Esophagus muscularis mucosa (tissue), 4 donors: ENCODE results near the gene TBC1D9B. TPM values are rescaled to one million over a fixed set of nuclear protein-coding genes. Genes with fewer than 3 reads are reported as not detected.

Experiments used
- DNase-seq: peaks from one replicate; pipeline ENCODE4 v3.0.0-alpha.2; 2017; ENCODE audit errors: extremely low spot score
- H3K27ac ChIP-seq, 4 donors: fragments of 200-600 bp; sonication (generic); replicated peaks in 1 of 4; 1 replicate in 3 of 4; 2 replicates in 1 of 4; pipeline ENCODE4 v1.5.1; 2016 to 2019; ENCODE audit warnings: mild to moderate bottlenecking in 1 of 4
- H3K27me3 ChIP-seq, 4 donors: fragments of 200-600 bp; sonication (generic); one replicate each; pipeline versions ENCODE4 v1.5.1 to v1.6.0; 2016 to 2019
- H3K36me3 ChIP-seq, 4 donors: fragments of 200-600 bp; sonication (generic); one replicate each; pipeline ENCODE4 v1.5.1; 2016 to 2019
- H3K4me1 ChIP-seq, 4 donors: fragments of 200-600 bp; sonication (generic); one replicate each; pipeline ENCODE4 v1.5.1; 2016 to 2019
- H3K4me3 ChIP-seq, 4 donors: fragments of 200-600 bp; sonication (generic); 1 replicate in 2 of 4; 2 replicates in 2 of 4; pipeline ENCODE4 v1.5.1; 2016 to 2019; ENCODE audit warnings: mild to moderate bottlenecking in 4 of 4, moderate library complexity in 1 of 4
- H3K9me3 ChIP-seq, 4 donors: fragments of 200-600 bp; sonication (generic); 1 replicate in 3 of 4; 2 replicates in 1 of 4; pipeline ENCODE4 v1.5.1; 2016 to 2019
- CTCF ChIP-seq, 3 experiments: fragments of 200-600 bp in 2 of 3; fragments of 450-650 bp in 1 of 3; sonication (generic) in 2 of 3; IDR thresholded peaks; one replicate each; pipeline ENCODE4 v1.5.1; 2017 to 2019; ENCODE audit warnings: antibody characterized with exemption in 3 of 3, mild to moderate bottlenecking in 2 of 3, moderate library complexity in 1 of 3
- EP300 ChIP-seq: sonication (generic); formaldehyde crosslinking; IDR thresholded peaks from one replicate; pipeline ENCODE4 v1.6.1; 2017; ENCODE audit warnings: antibody characterized with exemption
- POLR2A ChIP-seq: fragments of 450-650 bp; IDR thresholded peaks from one replicate; pipeline ENCODE4 v1.6.1; 2017; ENCODE audit warnings: antibody characterized with exemption, moderate library complexity, mild to moderate bottlenecking, low read depth
- POLR2AphosphoS5 ChIP-seq, 2 donors: sonication (generic); formaldehyde crosslinking; IDR thresholded peaks; one replicate each; pipeline ENCODE4 v1.6.1; 2017; ENCODE audit warnings: antibody characterized with exemption in 2 of 2
- WGBS: methylation state at CpG from one replicate; pipeline ENCODE4 v1.1.5; 2018; 5-methylcytosine and 5-hydroxymethylcytosine counted together
- intact Hi-C: fragments of 100-400 bp; cut with DNase I; formaldehyde crosslinking; loops from one replicate; pipeline ENCODE4 v1.15.1; 2023
- total RNA-seq, 4 donors: library from RNA; depleted of rRNA; stranded (reverse); fragments of >200 nt; gene quantifications; one replicate each; pipeline versions ENCODE4 v1.1.0 to v1.2.1, GENCODE V29; 2016

Gene TBC1D9B
- total RNA-seq, 4 donors from 2014 or later: 80.2 to 229 (median 143) TPM

GRCh38 chr5:179890751-179891682, 16.7 kb downstream of the TBC1D9B start:
- Histone ChIP-seq H3K4me3 (no peak overlapping the region), H3K9me3 (no peaks in the 10 kb centered on the region), H3K4me1 (no peaks in the 10 kb centered on the region), H3K36me3 (peaks cover 66 to 100% (median 96%) of the 10 kb centered on the region in 4 donors), H3K27ac (no peak overlapping the region), H3K27me3 (no peaks in the 10 kb centered on the region)
- TF ChIP-seq POLR2A (no peak), POLR2AphosphoS5 (IDR thresholded peaks at IDR 0.05) (no peak), EP300 (no peak), CTCF (IDR thresholded peaks at IDR 0.05) (no peak)
- intact Hi-C loops: no loop called here
- DNase-seq: no peak
- WGBS: 94% methylated on average over 11 of the region's 25 CpGs

GRCh38 chr5:179889885-179890284, 17.8 kb downstream of the TBC1D9B start:
- intact Hi-C loops: no loop called here
- Histone ChIP-seq H3K36me3 (peaks cover 67 to 100% (median 96%) of the 10 kb centered on the region in 4 donors), H3K27ac (no peak overlapping the region), H3K4me1 (no peaks in the 10 kb centered on the region), H3K9me3 (no peaks in the 10 kb centered on the region), H3K4me3 (no peak overlapping the region), H3K27me3 (no peaks in the 10 kb centered on the region)
- no peak for DNase-seq
- TF ChIP-seq CTCF (IDR thresholded peaks at IDR 0.05): no peak
- TF ChIP-seq EP300: no peak
- no peak for TF ChIP-seq POLR2AphosphoS5 (IDR thresholded peaks at IDR 0.05)
- no peak for TF ChIP-seq POLR2A
- 91% methylated on average over 13 of the region's 13 CpGs for WGBS

GRCh38 chr5:179887802-179888201, 19.9 kb downstream of the TBC1D9B start:
- Histone ChIP-seq H3K27me3 (no peaks in the 10 kb centered on the region), H3K27ac (no peak overlapping the region), H3K9me3 (peaks cover 0 to 13% (median 9%) of the 10 kb centered on the region in 4 donors), H3K4me1 (no peaks in the 10 kb centered on the region), H3K4me3 (no peak overlapping the region), H3K36me3 (peaks cover 63 to 100% (median 95%) of the 10 kb centered on the region in 4 donors)
- intact Hi-C loops: no loop called here
- DNase-seq: no peak
- TF ChIP-seq POLR2A (no peak), POLR2AphosphoS5 (IDR thresholded peaks at IDR 0.05) (no peak), CTCF (IDR thresholded peaks at IDR 0.05) (no peak), EP300 (no peak)
- 91% methylated on average over 4 of the region's 6 CpGs for WGBS

GRCh38 chr5:179887095-179887494, 20.6 kb downstream of the TBC1D9B start:
- Histone ChIP-seq H3K9me3 (peaks cover 0 to 19% (median 12%) of the 10 kb centered on the region in 4 donors), H3K4me3 (no peak overlapping the region), H3K4me1 (no peaks in the 10 kb centered on the region), H3K27ac (no peak overlapping the region), H3K36me3 (peaks cover 56 to 100% (median 95%) of the 10 kb centered on the region in 4 donors), H3K27me3 (no peaks in the 10 kb centered on the region)
- DNase-seq: no peak
- 90% methylated on average over 11 of the region's 11 CpGs for WGBS
- TF ChIP-seq EP300 (no peak), CTCF (IDR thresholded peaks at IDR 0.05) (no peak), POLR2AphosphoS5 (IDR thresholded peaks at IDR 0.05) (no peak), POLR2A (no peak)
- intact Hi-C loops: no loop called here
